OCI-LY7 (cell line): Measurements from ENCODE around the gene NFKBIA. TPM values are rescaled to one million over a fixed set of nuclear protein-coding genes. Genes with fewer than 3 reads are reported as not detected.

ENCODE experiments used
- BruUV-seq: library from RNA; stranded (reverse); fragments of 400-500 nt; replicated peaks from 2 replicates; lab custom pipeline; 2021; lab: Mats Ljungman, UMichigan
- CTCF ChIA-PET: fragments of 300-600 bp; sonication (Branson Sonifier 250); formaldehyde crosslinking; loops from one replicate; lab custom pipeline; 2022; ENCODE audit warnings: antibody characterized with exemption; ENCODE audit not compliant: unreplicated experiment; lab: Charles Lee
- POLR2A ChIA-PET: fragments of 300-600 bp; sonication (Branson Sonifier 250); formaldehyde crosslinking; loops from one replicate; lab custom pipeline; 2022; ENCODE audit warnings: antibody characterized with exemption; lab: Charles Lee
- DNase-seq: peaks from one replicate; pipeline ENCODE4 v3.0.0-alpha.2; 2015; ENCODE audit warnings: low spot score
- H2AFZ ChIP-seq: fragments of 200-600 bp; sonication (generic), shearing (Covaris generic); 2 replicates; pipeline ENCODE4 v1.6.1; 2014; ENCODE audit warnings: mild to moderate bottlenecking, antibody characterized with exemption, low read length, moderate library complexity
- H3K27ac ChIP-seq: fragments of 200-600 bp; sonication (generic); 2 replicates; pipeline ENCODE4 v1.5.1; 2014; ENCODE audit warnings: mixed run types, low read depth, mild to moderate bottlenecking, moderate library complexity, low read length, inconsistent platforms; ENCODE audit not compliant: poor library complexity, severe bottlenecking
- H3K36me3 ChIP-seq: fragments of 200-600 bp; sonication (generic); 2 replicates; pipeline ENCODE4 v1.6.1; 2014; ENCODE audit warnings: mild to moderate bottlenecking, antibody characterized with exemption, low read length, moderate library complexity, mixed read lengths; ENCODE audit not compliant: insufficient read depth
- H3K4me1 ChIP-seq: fragments of 200-600 bp; sonication (generic); 2 replicates; pipeline ENCODE4 v1.5.1; 2014; ENCODE audit warnings: mild to moderate bottlenecking, low read length; ENCODE audit not compliant: insufficient read depth, poor library complexity, severe bottlenecking
- H3K4me2 ChIP-seq: fragments of 200-600 bp; sonication (generic); 2 replicates; pipeline ENCODE4 v1.6.1; 2014; ENCODE audit warnings: mild to moderate bottlenecking, low read length
- H3K4me3 ChIP-seq: fragments of 200-600 bp; sonication (generic); 2 replicates; pipeline ENCODE4 v1.5.1; 2014; ENCODE audit warnings: mild to moderate bottlenecking, low read depth, low read length; ENCODE audit not compliant: poor library complexity, severe bottlenecking
- H3K79me2 ChIP-seq: fragments of 200-600 bp; sonication (generic); 2 replicates; pipeline ENCODE4 v1.6.1; 2016; ENCODE audit warnings: low read depth, mild to moderate bottlenecking, low read length, moderate library complexity, mixed read lengths; ENCODE audit not compliant: insufficient read depth
- H3K9me2 ChIP-seq: fragments of 200-600 bp; sonication (generic); 2 replicates; pipeline ENCODE4 v1.6.1; 2016; ENCODE audit warnings: mild to moderate bottlenecking, low read length, mixed read lengths; ENCODE audit not compliant: insufficient read depth
- H3K9me3 ChIP-seq: fragments of 200-600 bp; sonication (generic); 2 replicates; pipeline ENCODE4 v1.6.1; 2014; ENCODE audit warnings: mild to moderate bottlenecking, mixed run types, low read length, mixed read lengths
- H4K20me1 ChIP-seq: fragments of 200-600 bp; sonication (generic); 2 replicates; pipeline ENCODE4 v1.6.1; 2014; ENCODE audit warnings: mild to moderate bottlenecking, antibody characterized with exemption, low read length, moderate library complexity, mixed read lengths; ENCODE audit not compliant: insufficient read depth
- CTCF ChIP-seq: fragments of 200-600 bp; sonication (generic); conservative IDR thresholded peaks from 2 replicates; pipeline ENCODE4 v1.5.1; 2014; ENCODE audit warnings: mild to moderate bottlenecking, antibody characterized with exemption, low read length, moderate library complexity, mixed read lengths
- EZH2phosphoT487 ChIP-seq: fragments of 200-600 bp; sonication (generic); IDR thresholded peaks from 2 replicates; pipeline ENCODE4 v1.6.1; 2018; ENCODE audit warnings: low read depth, borderline replicate concordance, mild to moderate bottlenecking, mixed run types, antibody characterized with exemption, low read length, moderate library complexity, mixed read lengths
- intact Hi-C: fragments of 100-400 bp; cut with micrococcal nuclease; formaldehyde crosslinking; loops from one replicate; pipeline ENCODE4 v1.10.0; 2022; ENCODE audit not compliant: unreplicated experiment
- total RNA-seq, 2 experiments: library from RNA; depleted of rRNA in 1 of 2; stranded (reverse); fragments of >200 nt in 1 of 2; shearing (Covaris generic) in 1 of 2; gene quantifications; 2 replicates each; pipeline ENCODE4 v1.2.3, GENCODE V29; 2014 to 2022

Gene NFKBIA
- total RNA-seq, 2 experiments from 2014 or later, result 43.6 to 100 TPM

GRCh38 chr14:35412272-35413056 lies 7.9 kb upstream of the NFKBIA start:
- no TSS peak for BruUV-seq
- Histone ChIP-seq H2AFZ (peak overlapping the region; percentile 81; the same call in 1 of the 2 replicates), H3K36me3 (no peaks in the 10 kb centered on the region), H4K20me1 (no peaks in the 10 kb centered on the region), H3K4me1 (peaks cover 17% of the 10 kb centered on the region), H3K4me3 (no peak overlapping the region), H3K4me2 (peak overlapping the region; percentile 39; the same call in 1 of the 2 replicates), H3K79me2 (no peaks in the 10 kb centered on the region), H3K27ac (no peak overlapping the region), H3K9me3 (no peaks in the 10 kb centered on the region), H3K9me2 (no peaks in the 10 kb centered on the region)
- ChIA-PET CTCF (no interaction called here), POLR2A (interaction anchor here (0.5 to 0.7 kb wide), 2 partner anchors 130 to 371 kb away, joined by 3 to 4 read pairs; no protein-coding TSS in a partner anchor)
- intact Hi-C loops, result loop anchor here (5.0 kb wide), 1 partner anchor 740 kb away; no protein-coding TSS in a partner anchor
- TF ChIP-seq CTCF (no peak), EZH2phosphoT487 (no peak)
- DNase-seq, result no peak

GRCh38 chr14:35410858-35411257 lies 6.3 kb upstream of the NFKBIA start:
- Histone ChIP-seq H4K20me1 (no peaks in the 10 kb centered on the region), H3K36me3 (no peaks in the 10 kb centered on the region), H3K27ac (no peak overlapping the region), H3K4me2 (no peak overlapping the region), H3K9me3 (no peaks in the 10 kb centered on the region), H2AFZ (0 out of 2 replicates have a peak overlapping the region, but pooled peaks have one; percentile 7), H3K4me3 (no peak overlapping the region), H3K4me1 (peaks cover 17% of the 10 kb centered on the region), H3K9me2 (no peaks in the 10 kb centered on the region), H3K79me2 (no peaks in the 10 kb centered on the region)
- BruUV-seq, result no TSS peak
- POLR2A ChIA-PET, result interaction anchor here (0.7 to 1.0 kb wide), 3 partner anchors 30 to 577 kb away, joined by 3 read pairs; no protein-coding TSS in a partner anchor
- DNase-seq, result no peak
- TF ChIP-seq CTCF, result no peak
- CTCF ChIA-PET, result interaction anchor here (0.9 kb wide), 1 partner anchor 270 kb away, joined by 3 read pairs; no protein-coding TSS in a partner anchor
- intact Hi-C loops, result loop anchor here (5.0 kb wide), 1 partner anchor 739 kb away; no protein-coding TSS in a partner anchor
